Stimulated activated memory B cell treated with anti-CD40 and anti-IgM and Interleukin-4, amounts not matched to agents 10 μg/mL and 1 μg/mL and 100 μg/mL, for 72 hours (primary cell): ENCODE data around the gene POGZ.

Experiments used
- ATAC-seq: fragments of 150-1000 bp; cut with Tn5 transposase; 2 replicates; pipeline ENCODE4 v1.10.0; 2021
- H3K27ac Mint-ChIP-seq: one replicate; pipeline ENCODE4 v1.8.0; 2022; ENCODE audit warnings: mild to moderate bottlenecking, mixed read lengths
- H3K27me3 Mint-ChIP-seq: one replicate; pipeline ENCODE4 v1.8.0; 2022; ENCODE audit warnings: mixed read lengths
- H3K36me3 Mint-ChIP-seq: one replicate; pipeline ENCODE4 v1.8.0; 2022; ENCODE audit warnings: mixed read lengths
- H3K4me1 Mint-ChIP-seq: one replicate; pipeline ENCODE4 v1.8.0; 2022; ENCODE audit warnings: mixed read lengths
- H3K4me3 Mint-ChIP-seq: one replicate; pipeline ENCODE4 v1.8.0; 2022; ENCODE audit warnings: mild to moderate bottlenecking, moderate library complexity, mixed read lengths
- H3K9me3 Mint-ChIP-seq: one replicate; pipeline ENCODE4 v1.8.0; 2022; ENCODE audit warnings: mixed read lengths

The POGZ gene, protein sequence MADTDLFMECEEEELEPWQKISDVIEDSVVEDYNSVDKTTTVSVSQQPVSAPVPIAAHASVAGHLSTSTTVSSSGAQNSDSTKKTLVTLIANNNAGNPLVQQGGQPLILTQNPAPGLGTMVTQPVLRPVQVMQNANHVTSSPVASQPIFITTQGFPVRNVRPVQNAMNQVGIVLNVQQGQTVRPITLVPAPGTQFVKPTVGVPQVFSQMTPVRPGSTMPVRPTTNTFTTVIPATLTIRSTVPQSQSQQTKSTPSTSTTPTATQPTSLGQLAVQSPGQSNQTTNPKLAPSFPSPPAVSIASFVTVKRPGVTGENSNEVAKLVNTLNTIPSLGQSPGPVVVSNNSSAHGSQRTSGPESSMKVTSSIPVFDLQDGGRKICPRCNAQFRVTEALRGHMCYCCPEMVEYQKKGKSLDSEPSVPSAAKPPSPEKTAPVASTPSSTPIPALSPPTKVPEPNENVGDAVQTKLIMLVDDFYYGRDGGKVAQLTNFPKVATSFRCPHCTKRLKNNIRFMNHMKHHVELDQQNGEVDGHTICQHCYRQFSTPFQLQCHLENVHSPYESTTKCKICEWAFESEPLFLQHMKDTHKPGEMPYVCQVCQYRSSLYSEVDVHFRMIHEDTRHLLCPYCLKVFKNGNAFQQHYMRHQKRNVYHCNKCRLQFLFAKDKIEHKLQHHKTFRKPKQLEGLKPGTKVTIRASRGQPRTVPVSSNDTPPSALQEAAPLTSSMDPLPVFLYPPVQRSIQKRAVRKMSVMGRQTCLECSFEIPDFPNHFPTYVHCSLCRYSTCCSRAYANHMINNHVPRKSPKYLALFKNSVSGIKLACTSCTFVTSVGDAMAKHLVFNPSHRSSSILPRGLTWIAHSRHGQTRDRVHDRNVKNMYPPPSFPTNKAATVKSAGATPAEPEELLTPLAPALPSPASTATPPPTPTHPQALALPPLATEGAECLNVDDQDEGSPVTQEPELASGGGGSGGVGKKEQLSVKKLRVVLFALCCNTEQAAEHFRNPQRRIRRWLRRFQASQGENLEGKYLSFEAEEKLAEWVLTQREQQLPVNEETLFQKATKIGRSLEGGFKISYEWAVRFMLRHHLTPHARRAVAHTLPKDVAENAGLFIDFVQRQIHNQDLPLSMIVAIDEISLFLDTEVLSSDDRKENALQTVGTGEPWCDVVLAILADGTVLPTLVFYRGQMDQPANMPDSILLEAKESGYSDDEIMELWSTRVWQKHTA (N-terminal part only)

DNA sequence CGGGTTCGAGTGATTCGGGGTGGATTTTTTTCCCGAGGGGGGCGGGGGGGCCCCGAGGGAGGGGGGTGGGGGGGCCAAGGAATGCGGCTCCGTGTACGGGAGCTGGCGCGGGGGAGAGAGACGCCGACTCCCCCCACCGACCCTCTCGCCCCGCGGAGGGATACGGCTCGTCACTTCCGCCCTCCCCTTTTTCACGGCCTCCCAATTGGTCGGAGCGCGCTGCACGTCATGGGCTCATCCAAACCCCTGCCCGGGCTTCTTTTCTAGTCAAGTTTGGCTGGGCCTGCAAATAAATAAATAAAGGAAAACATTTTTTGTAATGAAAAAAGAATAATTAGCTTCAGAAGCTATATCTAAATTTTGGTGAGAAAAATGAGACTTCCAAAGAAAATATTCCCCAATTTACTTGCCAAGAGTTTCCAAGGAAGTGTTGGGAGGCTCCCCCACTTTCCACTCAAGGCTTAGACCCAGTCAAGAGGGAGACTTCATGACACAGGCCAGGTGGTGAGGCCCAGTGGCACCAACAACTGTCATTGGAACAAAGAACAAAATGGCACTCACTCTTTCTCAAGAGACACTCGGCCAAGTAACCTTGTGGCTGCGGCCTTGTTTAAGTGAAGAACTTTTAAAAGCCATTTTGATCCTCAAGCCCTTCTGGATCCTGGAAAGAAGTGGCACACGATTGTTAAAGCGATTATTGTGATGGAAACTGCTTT lies at the start of gene POGZ:
Gene POGZ (minus strand): TSS at position 164 of the 716 bp plus-strand sequence. CDS start 17,290 bp downstream, outside the sequence.
- no peaks in the 10 kb centered on the region for H3K9me3 Mint-ChIP-seq

DNA sequence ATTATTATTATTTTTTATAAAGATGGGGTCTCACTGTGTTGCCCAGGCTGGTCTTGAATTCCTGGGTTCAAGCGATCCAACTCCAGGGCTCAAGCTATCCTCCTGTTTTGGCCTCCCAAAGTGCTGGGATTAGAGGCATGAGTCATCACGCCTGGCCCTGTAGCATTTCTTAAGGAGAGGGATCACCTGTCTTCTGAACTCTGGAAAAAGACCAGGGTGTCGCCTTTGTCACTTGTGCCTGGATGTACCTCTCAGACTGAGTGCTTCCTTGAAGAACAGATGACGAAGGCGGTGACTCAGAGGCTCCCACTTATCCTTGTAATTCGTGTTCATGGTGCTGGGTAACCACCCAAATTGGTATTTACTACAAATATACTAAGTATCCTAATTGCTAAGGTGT lies 49.5 kb upstream of the POGZ start:
- Mint-ChIP-seq H3K36me3 (no peaks in the 10 kb centered on the region), H3K27ac (no peak overlapping the region), H3K4me3 (no peak overlapping the region), H3K4me1 (peaks cover 32% of the 10 kb centered on the region), H3K27me3 (no peaks in the 10 kb centered on the region), H3K9me3 (no peaks in the 10 kb centered on the region)
- ATAC-seq: no peak

More for the DNA sequence above, at the start of gene POGZ:
- peak; percentile 91 for ATAC-seq
- Mint-ChIP-seq H3K27me3 (peaks cover 25% of the 10 kb centered on the region), H3K4me1 (peaks cover 15% of the 10 kb centered on the region), H3K36me3 (no peaks in the 10 kb centered on the region), H3K27ac (peak within 1 kb of the TSS; percentile 74), H3K4me3 (peak within 1 kb of the TSS; percentile 83)

DNA sequence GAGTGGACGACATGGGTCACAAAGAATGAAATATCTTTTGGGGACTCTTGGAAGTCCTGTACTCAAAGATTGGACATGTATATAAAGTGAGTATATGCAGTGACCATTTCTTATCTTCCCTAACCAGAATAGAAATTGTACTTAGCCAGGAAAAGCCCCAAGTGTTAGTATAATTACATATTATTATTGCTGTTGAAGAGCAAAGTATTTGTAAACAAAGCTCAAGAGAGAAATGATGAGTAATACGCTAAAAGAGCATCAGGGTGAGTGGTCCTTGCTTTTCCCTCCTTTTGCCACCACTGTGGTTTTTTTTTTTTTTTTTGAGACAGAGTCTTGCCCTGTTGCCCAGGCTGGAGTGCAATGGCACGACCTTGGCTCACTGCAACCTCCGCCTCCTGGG lies 45.5 kb upstream of the POGZ start:
- Mint-ChIP-seq H3K36me3 (no peaks in the 10 kb centered on the region), H3K27ac (no peak overlapping the region), H3K4me1 (no peaks in the 10 kb centered on the region), H3K9me3 (no peaks in the 10 kb centered on the region), H3K27me3 (no peaks in the 10 kb centered on the region), H3K4me3 (no peak overlapping the region)
- no peak for ATAC-seq

DNA sequence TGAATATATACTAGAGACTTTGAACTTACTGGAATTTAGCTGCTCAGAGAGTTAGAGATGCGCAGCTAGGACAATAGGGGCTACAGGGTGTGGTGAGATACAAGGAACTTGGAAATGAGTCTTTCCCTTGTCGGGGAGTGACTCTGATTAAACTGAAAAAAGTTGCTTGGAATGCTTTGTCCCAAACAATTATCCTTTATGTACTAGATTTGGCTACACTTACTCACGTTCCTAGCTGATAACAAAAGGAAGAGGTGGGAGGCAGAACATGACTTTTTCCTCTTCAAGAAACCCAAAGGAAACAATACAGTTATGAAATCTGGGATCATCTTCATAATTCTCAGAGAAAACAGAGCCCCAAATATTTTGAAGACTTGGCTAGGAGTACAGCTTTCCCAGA lies 45.0 kb upstream of the POGZ start:
- H3K27ac Mint-ChIP-seq: no peak overlapping the region
- H3K4me1 Mint-ChIP-seq: no peaks in the 10 kb centered on the region
- H3K4me3 Mint-ChIP-seq: no peak overlapping the region
- ATAC-seq: no peak
- no peaks in the 10 kb centered on the region for H3K36me3 Mint-ChIP-seq
- H3K27me3 Mint-ChIP-seq: no peaks in the 10 kb centered on the region
- H3K9me3 Mint-ChIP-seq: no peaks in the 10 kb centered on the region

DNA sequence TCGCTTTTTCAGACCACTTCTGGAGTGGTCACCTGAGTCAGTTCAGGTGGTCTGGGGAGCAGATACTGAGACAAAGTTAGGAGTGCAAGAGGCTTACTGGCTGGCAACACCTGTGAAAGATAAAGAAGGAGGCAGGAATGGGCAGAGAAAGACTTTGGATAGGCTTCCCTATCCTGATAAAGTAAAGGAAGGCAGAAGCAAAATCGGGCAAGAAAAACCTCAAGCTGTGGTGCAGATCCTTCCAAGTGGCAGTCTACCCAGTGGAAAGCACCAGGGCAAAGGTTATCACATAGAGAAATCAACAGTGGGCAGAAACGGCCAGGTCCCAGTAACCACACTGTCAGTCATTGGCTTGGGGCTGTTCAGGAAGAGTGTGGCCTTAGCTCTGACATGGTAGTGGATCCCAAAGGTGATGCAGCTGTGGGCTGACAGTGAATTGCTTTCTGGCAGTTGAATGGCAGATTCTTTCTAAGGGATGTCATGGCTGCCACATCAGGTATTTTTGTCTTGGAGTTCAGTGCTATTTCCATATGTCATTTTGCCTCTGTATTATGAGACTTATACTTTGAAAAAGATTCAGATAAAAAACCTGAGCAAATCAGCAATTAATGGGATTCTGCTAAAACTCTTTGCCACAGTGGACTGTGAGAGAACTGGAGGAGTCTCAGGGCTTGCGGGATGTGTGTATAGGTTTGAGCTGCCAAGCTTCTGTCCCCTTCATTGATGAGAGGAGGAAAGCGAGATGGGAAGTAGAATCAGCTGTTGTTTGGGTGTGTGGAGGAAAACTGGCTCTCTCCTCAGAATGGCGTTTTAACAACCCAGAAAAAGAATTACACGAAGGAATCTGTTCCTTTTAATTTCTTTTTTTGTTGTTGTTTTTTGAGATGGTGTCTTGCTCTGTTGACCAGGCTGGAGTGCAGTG lies 43.8 kb upstream of the POGZ start:
- Mint-ChIP-seq H3K36me3 (no peaks in the 10 kb centered on the region), H3K4me3 (no peak overlapping the region), H3K9me3 (no peaks in the 10 kb centered on the region), H3K27ac (no peak overlapping the region), H3K27me3 (no peaks in the 10 kb centered on the region), H3K4me1 (no peaks in the 10 kb centered on the region)
- no peak for ATAC-seq

DNA sequence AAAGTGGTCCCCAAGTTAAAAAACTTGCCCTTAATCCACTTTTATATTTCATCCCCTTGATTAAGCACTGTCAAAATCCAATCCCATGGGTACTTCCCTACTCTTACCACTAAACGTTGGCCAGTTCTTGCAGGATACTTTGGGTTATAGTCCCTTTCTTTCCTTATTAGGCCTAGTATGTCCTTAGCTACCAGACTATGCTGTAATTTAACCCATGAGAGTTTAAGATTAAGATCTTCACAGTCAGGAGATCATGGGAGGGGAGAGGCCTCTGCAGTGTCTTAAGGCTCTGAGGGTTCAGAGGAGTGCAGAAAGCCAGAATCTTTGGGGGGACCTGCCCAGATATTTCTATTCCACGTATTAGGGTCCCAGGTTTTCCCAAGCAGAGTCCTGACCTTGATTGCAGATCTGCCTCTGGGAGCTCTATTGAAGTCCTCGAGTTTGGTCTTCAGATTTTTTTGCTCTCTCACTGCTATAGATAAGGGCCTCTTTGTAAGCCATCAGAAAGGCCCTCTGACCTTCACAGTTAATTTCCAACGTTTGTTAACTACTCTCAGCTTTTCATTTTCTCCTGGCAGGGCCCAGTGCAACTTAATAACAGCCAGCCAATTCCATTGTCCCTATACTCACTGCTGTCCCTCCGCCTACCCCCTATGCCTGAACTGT lies 42.9 kb upstream of the POGZ start:
- H3K9me3 Mint-ChIP-seq: no peaks in the 10 kb centered on the region
- H3K27me3 Mint-ChIP-seq: no peaks in the 10 kb centered on the region
- no peak overlapping the region for H3K27ac Mint-ChIP-seq
- no peak overlapping the region for H3K4me3 Mint-ChIP-seq
- H3K4me1 Mint-ChIP-seq: no peaks in the 10 kb centered on the region
- no peaks in the 10 kb centered on the region for H3K36me3 Mint-ChIP-seq
- no peak for ATAC-seq

DNA sequence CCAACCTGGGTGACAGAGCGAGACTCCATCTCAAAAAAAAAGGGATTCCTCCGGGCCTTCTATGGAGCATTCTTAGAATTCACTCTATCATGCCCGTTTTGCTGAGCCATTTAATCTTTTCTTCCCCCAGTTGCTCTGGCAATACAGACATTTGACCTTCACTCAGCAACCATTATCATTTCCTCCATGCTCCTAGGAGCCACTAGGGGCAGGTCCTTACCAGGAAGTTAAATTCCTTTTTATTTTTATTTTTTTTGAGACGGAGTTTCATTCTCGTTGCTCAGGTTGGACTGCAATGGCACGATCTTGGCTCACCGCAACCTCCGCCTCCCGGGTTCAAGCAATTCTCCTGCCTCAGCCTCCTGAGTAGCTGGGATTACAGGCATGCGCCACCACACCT lies 42.2 kb upstream of the POGZ start:
- H3K27me3 Mint-ChIP-seq: no peaks in the 10 kb centered on the region
- no peak overlapping the region for H3K27ac Mint-ChIP-seq
- H3K4me1 Mint-ChIP-seq: no peaks in the 10 kb centered on the region
- no peaks in the 10 kb centered on the region for H3K36me3 Mint-ChIP-seq
- ATAC-seq: no peak
- H3K9me3 Mint-ChIP-seq: no peaks in the 10 kb centered on the region
- no peak overlapping the region for H3K4me3 Mint-ChIP-seq

DNA sequence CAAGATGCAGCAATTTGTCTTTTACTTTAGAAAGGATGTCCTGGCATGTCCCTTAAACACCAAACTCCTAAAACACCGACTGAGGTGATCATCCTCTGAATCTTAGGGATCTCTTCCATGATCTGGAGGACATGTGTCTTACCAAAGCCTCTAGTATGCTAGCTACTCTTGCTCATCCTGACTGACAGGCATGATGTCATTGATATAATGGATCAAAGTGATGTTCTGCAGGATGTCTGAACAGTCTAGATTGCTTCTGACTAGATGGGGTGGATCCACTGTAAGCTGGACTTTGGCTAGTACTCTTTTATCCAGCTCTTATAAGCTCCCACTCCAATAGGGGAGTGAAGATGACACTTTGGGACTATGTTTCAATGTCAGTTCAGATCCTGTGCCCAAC lies 40.6 kb upstream of the POGZ start:
- Mint-ChIP-seq H3K4me1 (peaks cover 3% of the 10 kb centered on the region), H3K4me3 (no peak overlapping the region), H3K27ac (no peak overlapping the region), H3K9me3 (no peaks in the 10 kb centered on the region), H3K27me3 (no peaks in the 10 kb centered on the region), H3K36me3 (no peaks in the 10 kb centered on the region)
- ATAC-seq: no peak

DNA sequence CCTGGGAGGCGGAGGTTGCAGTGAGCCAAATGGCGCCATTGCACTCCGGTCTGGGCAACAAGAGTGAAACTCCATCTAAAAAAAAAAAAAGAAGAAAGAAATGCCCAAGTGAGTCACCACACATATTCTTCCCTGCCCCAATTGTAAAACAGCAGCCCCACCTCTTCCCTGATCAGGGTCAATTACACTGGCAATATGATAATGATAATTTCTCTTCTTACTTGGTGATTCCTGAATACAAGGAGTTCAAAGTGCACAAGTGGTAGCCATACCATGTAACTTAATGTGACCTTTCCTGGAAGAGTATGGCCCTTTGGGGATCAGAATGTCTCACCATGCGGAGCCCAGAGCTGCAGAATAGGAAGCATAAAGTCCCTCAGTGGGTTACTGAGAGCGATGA lies 40.1 kb upstream of the POGZ start:
- Mint-ChIP-seq H3K4me3 (no peak overlapping the region), H3K36me3 (no peaks in the 10 kb centered on the region), H3K9me3 (no peaks in the 10 kb centered on the region), H3K27ac (no peak overlapping the region), H3K4me1 (peaks cover 7% of the 10 kb centered on the region), H3K27me3 (no peaks in the 10 kb centered on the region)
- ATAC-seq: no peak

DNA sequence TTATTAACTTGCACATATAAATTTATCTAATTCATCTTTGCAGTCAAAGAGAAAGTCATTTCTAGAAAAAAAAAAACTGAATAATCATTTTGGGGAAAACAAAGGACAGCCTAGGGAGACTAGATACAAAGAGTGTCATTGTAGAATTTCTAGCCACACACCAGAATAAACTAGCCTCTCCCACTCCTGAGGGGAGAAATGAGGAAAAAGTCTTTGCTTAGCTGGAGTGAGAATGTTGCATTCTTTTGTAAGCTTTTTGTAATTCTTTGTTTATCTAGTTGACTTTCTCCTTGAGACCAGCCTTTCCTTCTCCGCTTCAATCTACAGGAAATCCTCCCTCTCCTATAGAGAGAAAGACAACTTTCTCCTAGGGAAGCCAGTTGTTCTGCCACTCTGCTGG lies 36.0 kb upstream of the POGZ start:
- no peak for ATAC-seq
- Mint-ChIP-seq H3K27ac (no peak overlapping the region), H3K9me3 (no peaks in the 10 kb centered on the region), H3K4me1 (peaks cover 7% of the 10 kb centered on the region), H3K4me3 (no peak overlapping the region), H3K27me3 (no peaks in the 10 kb centered on the region), H3K36me3 (no peaks in the 10 kb centered on the region)

DNA sequence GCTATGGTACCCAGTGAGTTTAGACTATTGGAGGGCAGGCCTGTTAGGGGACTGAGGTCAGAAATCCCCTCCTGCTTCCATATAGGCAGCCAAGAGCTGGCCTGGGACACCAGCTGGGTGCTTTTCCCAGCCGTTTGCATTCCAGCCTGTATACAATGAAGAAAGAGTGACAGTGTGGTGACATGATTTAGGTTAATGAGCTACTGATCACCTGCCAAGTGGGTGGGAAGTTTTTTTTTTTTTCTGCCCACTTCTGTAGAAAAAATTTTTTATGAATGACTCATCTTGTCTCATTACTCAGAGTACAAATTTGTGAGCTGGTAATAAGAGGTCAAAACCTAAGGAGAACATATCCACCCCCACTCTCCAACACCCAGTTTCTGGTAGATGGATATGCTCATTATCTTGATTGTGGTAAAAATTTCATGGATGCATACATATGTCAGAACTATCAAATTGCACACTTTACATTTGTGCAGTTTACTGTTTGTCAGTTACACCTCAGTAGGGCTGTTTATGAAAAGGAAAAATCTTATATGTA lies 35.5 kb upstream of the POGZ start:
- Mint-ChIP-seq H3K36me3 (no peaks in the 10 kb centered on the region), H3K4me3 (no peak overlapping the region), H3K4me1 (peaks cover 7% of the 10 kb centered on the region), H3K27me3 (no peaks in the 10 kb centered on the region), H3K27ac (no peak overlapping the region), H3K9me3 (no peaks in the 10 kb centered on the region)
- ATAC-seq: peak; percentile 57

DNA sequence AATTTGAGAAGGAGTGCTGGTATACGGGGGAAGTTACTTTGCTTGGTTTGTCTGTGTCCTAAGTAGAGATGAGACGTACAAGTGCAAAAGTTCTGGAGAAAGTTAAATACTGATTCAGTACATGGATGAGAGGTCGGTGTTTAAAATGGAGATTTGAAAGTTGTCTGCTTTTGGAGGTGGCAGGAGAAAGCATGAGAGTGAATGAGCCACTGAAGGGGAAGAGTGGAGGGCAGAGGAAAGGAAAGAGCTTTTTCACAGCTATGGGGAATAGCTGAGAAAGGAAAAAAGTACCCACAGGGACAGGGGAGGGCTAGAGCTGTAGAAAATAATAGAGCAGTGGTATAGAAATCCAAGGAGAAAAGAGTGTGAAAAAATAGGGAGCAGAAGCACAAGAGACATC lies 33.7 kb upstream of the POGZ start:
- Mint-ChIP-seq H3K27ac (no peak overlapping the region), H3K9me3 (no peaks in the 10 kb centered on the region), H3K4me3 (no peak overlapping the region), H3K4me1 (peaks cover 7% of the 10 kb centered on the region), H3K36me3 (no peaks in the 10 kb centered on the region), H3K27me3 (no peaks in the 10 kb centered on the region)
- no peak for ATAC-seq

DNA sequence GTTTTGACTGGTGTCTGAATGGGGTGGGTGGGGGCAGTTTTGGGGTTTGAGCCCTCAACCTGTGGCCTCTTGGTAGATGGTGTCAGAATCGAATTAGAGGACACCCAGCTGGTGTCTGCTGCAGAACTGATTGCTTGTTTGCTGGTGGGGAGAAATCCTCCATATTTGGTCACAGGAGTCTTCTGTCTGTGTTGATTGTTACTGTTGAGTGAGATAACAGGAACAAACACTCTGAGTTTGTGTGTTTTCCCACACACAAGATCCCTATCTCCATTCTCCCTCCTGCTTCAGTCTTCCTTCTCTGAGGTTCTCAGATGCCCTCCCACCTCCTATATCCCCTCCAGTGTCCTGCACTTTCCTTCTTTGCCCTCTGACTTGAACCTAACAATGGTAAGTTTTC lies 32.8 kb upstream of the POGZ start:
- no peak overlapping the region for H3K27ac Mint-ChIP-seq
- H3K4me1 Mint-ChIP-seq: peaks cover 7% of the 10 kb centered on the region
- no peaks in the 10 kb centered on the region for H3K9me3 Mint-ChIP-seq
- no peaks in the 10 kb centered on the region for H3K36me3 Mint-ChIP-seq
- no peak overlapping the region for H3K4me3 Mint-ChIP-seq
- no peaks in the 10 kb centered on the region for H3K27me3 Mint-ChIP-seq
- no peak for ATAC-seq
